Measurements from ENCODE around the gene SRGAP2C.
"Not testable (repeated sequence)": the region's sequence is repeated elsewhere in the genome, so short reads cannot be mapped to it uniquely, and the experiment has no call there.

- not testable (repeated sequence) for TF ChIP-seq CTCF (IDR thresholded peaks at IDR 0.05); EP300 (IDR thresholded peaks at IDR 0.05); POLR2A (IDR thresholded peaks at IDR 0.05; ENCODE audit: low read depth)
Measured at GRCh38 chr1:121298529-121298928, 113.8 kb downstream of the SRGAP2C start.

Data from esophagus muscularis mucosa (tissue), 4 donors.